22Rv1 (cell line): ENCODE measurements around the gene DENND1B.

Experiments used
- CTCF ChIP-seq: fragments of 450-650 bp; IDR thresholded peaks from 2 replicates; pipeline ENCODE4 v1.5.1; 2017; ENCODE audit warnings: mild to moderate bottlenecking
- ZFX ChIP-seq: fragments of 450-650 bp; IDR thresholded peaks from 2 replicates; pipeline ENCODE4 v1.6.1; 2017; ENCODE audit warnings: antibody characterized with exemption, borderline replicate concordance

GRCh38 chr1:197541411-197541810, 233.9 kb downstream of the DENND1B start:
- TF ChIP-seq CTCF (no peak), ZFX (no peak)
